GM12864 (cell line): ENCODE data around the gene FAM163A.

Source experiments
- DNase-seq: peaks from one replicate; pipeline ENCODE4 v3.0.0-alpha.2; 2011; ENCODE audit warnings: low read depth
- H3K4me3 ChIP-seq: 2 replicates; pipeline ENCODE4 v1.5.1; 2011; ENCODE audit warnings: mild to moderate bottlenecking, low read depth, low read length, control low read depth
- CTCF ChIP-seq: IDR thresholded peaks from 2 replicates; pipeline ENCODE4 v1.5.1; 2011; ENCODE audit warnings: low read depth, mild to moderate bottlenecking, moderate library complexity, low read length, control low read depth, inconsistent platforms; ENCODE audit errors: missing control alignments

Gene FAM163A

GRCh38 chr1:179753061-179753460, 10.0 kb downstream of the FAM163A start:
- no peak overlapping the region for H3K4me3 ChIP-seq
- no peak for TF ChIP-seq CTCF
- no peak for DNase-seq

- H3K4me3 ChIP-seq, result no peak overlapping the region
- TF ChIP-seq CTCF, result no peak
- DNase-seq, result no peak
Measured at GRCh38 chr1:179754041-179754624, 11.0 kb downstream of the FAM163A start.

- DNase-seq, result no peak
- no peak overlapping the region for H3K4me3 ChIP-seq
- TF ChIP-seq CTCF, result no peak
Measured at GRCh38 chr1:179757933-179758332, 14.8 kb downstream of the FAM163A start.

- no peak for DNase-seq
- no peak overlapping the region for H3K4me3 ChIP-seq
- no peak for TF ChIP-seq CTCF
Measured at GRCh38 chr1:179760521-179760920, 17.4 kb downstream of the FAM163A start.

GRCh38 chr1:179761296-179761695, 18.2 kb downstream of the FAM163A start:
- no peak overlapping the region for H3K4me3 ChIP-seq
- no peak for DNase-seq
- no peak for TF ChIP-seq CTCF

GRCh38 chr1:179761846-179762640, 19.0 kb downstream of the FAM163A start:
- no peak for DNase-seq
- H3K4me3 ChIP-seq, result no peak overlapping the region
- no peak for TF ChIP-seq CTCF

- no peak for TF ChIP-seq CTCF
- no peak for DNase-seq
- no peak overlapping the region for H3K4me3 ChIP-seq
Measured at GRCh38 chr1:179767177-179767581, 24.1 kb downstream of the FAM163A start.
